ENCODE measurements around the gene STRN3. TPM values are rescaled to one million over a fixed set of nuclear protein-coding genes. Genes with fewer than 3 reads are reported as not detected.

Gene STRN3
- total RNA-seq, 4 donors from 2014 or later, result 34.8 to 52.6 (median 42.4) TPM

GRCh38 chr14:31043379-31043778 lies 17.2 kb upstream of the STRN3 start:
- no peak for TF ChIP-seq CTCF (IDR thresholded peaks at IDR 0.05; ENCODE audit: low read depth)

GRCh38 chr14:31042300-31042699 lies 16.1 kb upstream of the STRN3 start:
- TF ChIP-seq CTCF (IDR thresholded peaks at IDR 0.05; ENCODE audit: low read depth), result no peak

GRCh38 chr14:31038521-31039166 lies 12.5 kb upstream of the STRN3 start:
- no peak for TF ChIP-seq CTCF (IDR thresholded peaks at IDR 0.05; ENCODE audit: low read depth)

GRCh38 chr14:31037709-31038221 lies 11.6 kb upstream of the STRN3 start:
- TF ChIP-seq CTCF (IDR thresholded peaks at IDR 0.05; ENCODE audit: low read depth), result no peak

GRCh38 chr14:31036552-31036951 lies 10.4 kb upstream of the STRN3 start:
- TF ChIP-seq CTCF (IDR thresholded peaks at IDR 0.05; ENCODE audit: low read depth), result no peak

- no peak for TF ChIP-seq CTCF (IDR thresholded peaks at IDR 0.05; ENCODE audit: low read depth)
Measured at GRCh38 chr14:31030469-31030868, 4.3 kb upstream of the STRN3 start.

- TF ChIP-seq CTCF (IDR thresholded peaks at IDR 0.05; ENCODE audit: low read depth), result no peak
Measured at GRCh38 chr14:31029016-31029970, 3.1 kb upstream of the STRN3 start.
